Mammary microvascular endothelial cell (primary cell): ENCODE data around the gene LNPK. TPM values are rescaled to one million over a fixed set of nuclear protein-coding genes. Genes with fewer than 3 reads are reported as not detected.

Experiments
- total RNA-seq: library from RNA; depleted of rRNA; stranded (reverse); fragments of >200 nt; gene quantifications from 2 replicates; pipeline ENCODE4 v1.2.3, GENCODE V29; 2015

The LNPK gene, protein sequence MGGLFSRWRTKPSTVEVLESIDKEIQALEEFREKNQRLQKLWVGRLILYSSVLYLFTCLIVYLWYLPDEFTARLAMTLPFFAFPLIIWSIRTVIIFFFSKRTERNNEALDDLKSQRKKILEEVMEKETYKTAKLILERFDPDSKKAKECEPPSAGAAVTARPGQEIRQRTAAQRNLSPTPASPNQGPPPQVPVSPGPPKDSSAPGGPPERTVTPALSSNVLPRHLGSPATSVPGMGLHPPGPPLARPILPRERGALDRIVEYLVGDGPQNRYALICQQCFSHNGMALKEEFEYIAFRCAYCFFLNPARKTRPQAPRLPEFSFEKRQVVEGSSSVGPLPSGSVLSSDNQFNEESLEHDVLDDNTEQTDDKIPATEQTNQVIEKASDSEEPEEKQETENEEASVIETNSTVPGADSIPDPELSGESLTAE
- 3.8 and 4.7 TPM in 2 replicates for total RNA-seq

DNA sequence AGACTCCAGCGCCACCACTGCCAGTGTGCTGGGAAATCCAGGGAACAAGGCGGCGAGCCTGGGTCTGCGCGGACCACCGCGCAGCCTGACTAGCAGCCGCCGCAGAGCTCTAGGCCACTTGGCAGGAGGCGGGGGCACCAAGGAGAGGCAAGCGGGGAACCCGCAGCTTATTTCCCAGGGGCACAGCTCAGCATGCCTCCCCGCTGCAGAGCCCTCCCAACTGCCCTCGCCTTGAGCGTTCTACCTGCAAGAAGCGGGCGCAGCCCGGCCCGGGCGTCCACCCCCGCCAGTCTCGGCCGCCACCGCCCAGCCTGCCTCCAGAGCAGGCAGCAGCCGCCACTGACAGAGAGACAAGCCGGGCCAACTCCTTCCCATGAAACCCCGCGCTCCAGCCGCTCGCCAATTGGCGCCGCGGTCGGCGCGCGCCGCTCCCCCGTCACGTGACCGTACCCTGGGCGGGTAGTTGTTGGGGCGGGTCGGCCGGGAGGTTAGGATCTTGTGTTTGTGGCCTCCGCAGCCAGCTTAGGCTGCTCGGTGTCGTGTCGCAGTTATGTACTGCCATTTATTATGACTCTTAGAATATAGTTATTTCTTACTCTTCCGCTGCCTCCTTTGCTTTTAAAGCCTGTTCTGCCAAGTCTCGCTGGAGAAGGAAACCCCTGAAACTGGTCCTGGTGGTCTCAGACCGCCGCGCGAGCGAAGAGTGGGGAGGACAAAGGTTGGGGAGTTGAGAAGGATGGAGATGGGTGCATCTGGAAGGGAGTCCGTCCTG lies at the start of gene LNPK:
LNPK (minus strand) TSS at position 352 of the 772 bp plus-strand sequence. CDS start 6,683 bp downstream, outside the sequence.

Other genes with a start within 250 kb of the LNPK start
- gene EVX2, start 81.7 kb upstream of the LNPK start, total RNA-seq = not detected in 2 replicates
- gene HOXD13, start 90.5 kb upstream of the LNPK start, total RNA-seq = not detected in 2 replicates
- not detected in 2 replicates for gene HOXD12, start 97.5 kb upstream of the LNPK start, total RNA-seq
- gene HOXD11, start 105.0 kb upstream of the LNPK start, total RNA-seq = 0.10 TPM in 1 of 2 replicates, not detected in the other
- gene HOXD10, start 114.5 kb upstream of the LNPK start, total RNA-seq = 4.4 and 7.5 TPM in 2 replicates
- gene HOXD9, start 120.5 kb upstream of the LNPK start, total RNA-seq = 13.6 and 17.2 TPM in 2 replicates
- gene HOXD8, start 127.4 kb upstream of the LNPK start, total RNA-seq = 17.3 and 24.1 TPM in 2 replicates
- 2.9 and 3.8 TPM in 2 replicates for gene HOXD4, start 149.3 kb upstream of the LNPK start, total RNA-seq
- gene HOXD3, start 155.0 kb upstream of the LNPK start, total RNA-seq = 4.6 and 4.9 TPM in 2 replicates
- gene HOXD1, start 186.4 kb upstream of the LNPK start, total RNA-seq = 3.7 and 7.3 TPM in 2 replicates